ENCODE measurements around the gene SYS1. TPM values are rescaled to one million over a fixed set of nuclear protein-coding genes. Genes with fewer than 3 reads are reported as not detected.

The SYS1 gene
- total RNA-seq, 1 experiment from 2014 or later: 20.5 TPM

DNA sequence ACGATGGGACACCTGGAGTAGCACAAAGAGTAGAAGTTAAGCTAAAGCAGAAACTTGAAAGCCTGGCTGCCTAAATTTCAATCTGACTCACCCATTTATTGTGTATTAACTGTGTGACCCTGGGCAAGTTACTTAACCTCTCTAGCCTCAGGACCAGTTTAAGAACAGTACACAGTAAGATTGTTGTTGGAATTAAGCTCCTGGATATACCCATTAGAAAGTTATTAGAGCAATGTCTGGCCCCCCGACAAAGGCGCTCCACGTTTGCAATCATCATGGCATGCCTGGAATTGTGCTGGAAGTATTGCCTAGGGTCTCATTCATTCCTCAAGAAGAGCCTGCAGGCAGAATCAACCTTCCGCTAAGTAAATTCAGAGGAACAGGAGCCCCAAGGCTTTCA lies 16.1 kb upstream of the SYS1 start:
- Histone ChIP-seq H3K9me3 (ENCODE audit: control insufficient read depth in 1 of 2, insufficient read depth in 1 of 2, low read depth in 1 of 2, low read length in 2 of 2) (no peaks in the 10 kb centered on the region), H3K4me3 (replicated peaks in 1 of 2; ENCODE audit: low read depth in 1 of 2, low read length in 2 of 2) (peak overlapping the region; percentile 82 to 84), H3K4me1 (ENCODE audit: control insufficient read depth in 1 of 2, insufficient read depth in 2 of 2, low read length in 2 of 2) (peaks cover 57 to 67% of the 10 kb centered on the region in 2 experiments), H3K36me3 (ENCODE audit: control insufficient read depth in 1 of 2, insufficient read depth in 2 of 2, low read length in 2 of 2) (no peaks in the 10 kb centered on the region; a peak in 1 of 4 replicates), H3K27me3 (ENCODE audit: insufficient read depth, low read length) (no peaks in the 10 kb centered on the region), H3K4me2 (ENCODE audit: low read length) (peak overlapping the region; percentile 91), H2AFZ (ENCODE audit: low read depth, low read length, poor library complexity, severe bottlenecking) (no peak overlapping the region), H3K27ac (ENCODE audit: low read depth, low read length) (peak overlapping the region; percentile 82), H3K9ac (ENCODE audit: low read length) (peak overlapping the region; percentile 80), H3K9me2 (ENCODE audit: insufficient read depth) (no peaks in the 10 kb centered on the region), H3K79me2 (ENCODE audit: insufficient read depth, low read length) (peaks cover 63% of the 10 kb centered on the region), H4K20me1 (ENCODE audit: insufficient read depth) (no peaks in the 10 kb centered on the region)
- TF ChIP-seq EZH2phosphoT487 (IDR thresholded peaks at IDR 0.05; ENCODE audit: borderline replicate concordance) (no peak), JUND (IDR thresholded peaks at IDR 0.05) (no peak), SP1 (IDR thresholded peaks at IDR 0.05; ENCODE audit: low read depth) (no peak), MAX (IDR thresholded peaks at IDR 0.05) (no peak), TCF7L2 (IDR thresholded peaks at IDR 0.05; ENCODE audit: borderline replicate concordance, extremely low read depth, insufficient read depth, insufficient read length) (no peak), POLR2AphosphoS5 (IDR thresholded peaks at IDR 0.05; ENCODE audit: low read depth, low read length) (no peak), POLR2A (IDR thresholded peaks at IDR 0.05; ENCODE audit: borderline replicate concordance, extremely low read depth, insufficient read depth, insufficient read length) (no peak), RAD21 (IDR thresholded peaks at IDR 0.05; ENCODE audit: low read depth) (no peak), ZNF274 (IDR thresholded peaks at IDR 0.05; ENCODE audit: low read depth, low read length) (no peak), CEBPB (IDR thresholded peaks at IDR 0.05; ENCODE audit: low read depth) (no peak), EGR1 (IDR thresholded peaks at IDR 0.05; ENCODE audit: low read depth) (no peak), CBX3 (IDR thresholded peaks at IDR 0.05; ENCODE audit: low read depth) (no peak)
- CTCF ChIA-PET: interaction anchor here (1.8 kb wide), 1 partner anchor 16 kb away, joined by 7 read pairs; the partner anchor contains the start of gene SYS1
- POLR2A ChIA-PET: interaction anchor here (1.2 to 4.7 kb wide), 6 partner anchors 8 to 61 kb away, joined by 4 to 55 read pairs (median 16); partner anchors contain the start of gene SYS1
- DNase-seq (ENCODE audit: low read depth, low spot score) (no peak), ATAC-seq (no peak)
- BruUV-seq (replicated peaks): no TSS peak
- RAD21 ChIA-PET (ENCODE audit: low non-redundant PET in 1 of 2, low total read pairs in 2 of 2, uncharacterized antibody in 2 of 2, unreplicated experiment in 2 of 2): interaction anchor here in 1 of 2 experiments (1.2 kb wide), 1 partner anchor 10 kb away, joined by 3 read pairs; no protein-coding TSS in a partner anchor
- intact Hi-C loops (cut with micrococcal nuclease): no loop called here
